OCI-LY1 (cell line): ENCODE results near the gene DHH.

ENCODE experiments used
- CTCF ChIP-seq: fragments of 200-600 bp; sonication (generic), shearing (Covaris generic); IDR thresholded peaks from 2 replicates; pipeline ENCODE4 v1.5.1; 2017; ENCODE audit warnings: mild to moderate bottlenecking, antibody characterized with exemption, low read length, moderate library complexity, mixed read lengths
- EZH2 ChIP-seq: fragments of 200-600 bp; sonication (generic), shearing (Covaris generic); IDR thresholded peaks from 2 replicates; pipeline ENCODE4 v1.8.0; 2017; ENCODE audit warnings: borderline replicate concordance, mixed run types, mild to moderate bottlenecking, antibody characterized with exemption, low read length, moderate library complexity, mixed read lengths

GRCh38 chr12:49057888-49058287 is 36.7 kb downstream of the DHH start:
- TF ChIP-seq CTCF (no peak), EZH2 (no peak)
